IMR-90 (cell line): ENCODE results near the gene PCNX2. TPM values are rescaled to one million over a fixed set of nuclear protein-coding genes. Genes with fewer than 3 reads are reported as not detected.

Experiments
- ATAC-seq: fragments of 200-7000 bp; cut with Tn5 transposase; 2 replicates; pipeline ENCODE4 v1.9.1; 2020; ENCODE audit warnings: low read depth, mild to moderate bottlenecking, moderate library complexity
- BruUV-seq: library from RNA; stranded (reverse); fragments of 400-500 nt; replicated peaks from 2 replicates; lab custom pipeline; 2021; lab: Mats Ljungman, UMichigan
- CTCF ChIA-PET: fragments of 300-600 bp; formaldehyde crosslinking; extraction: SDS; loops from one replicate; lab custom pipeline; 2021; ENCODE audit warnings: antibody characterized with exemption; lab: Yijun Ruan, JAX
- POLR2A ChIA-PET: fragments of 300-600 bp; sonication (Branson Sonifier 250); formaldehyde crosslinking; loops from one replicate; lab custom pipeline; 2022; ENCODE audit warnings: antibody characterized with exemption; ENCODE audit not compliant: unreplicated experiment; lab: Charles Lee
- DNase-seq: peaks from one replicate; pipeline ENCODE4 v3.0.0; 2013
- H2AFZ ChIP-seq: replicated peaks from 2 replicates; pipeline ENCODE3; 2013; ENCODE audit warnings: low read length, mild to moderate bottlenecking; ENCODE audit not compliant: poor library complexity
- H2AK5ac ChIP-seq: 2 replicates; pipeline ENCODE4 v1.6.1; 2013; ENCODE audit warnings: low read depth, low read length, inconsistent platforms
- H2AK9ac ChIP-seq: replicated peaks from 2 replicates; pipeline ENCODE3; 2013; ENCODE audit warnings: mild to moderate bottlenecking, low read depth, low read length, moderate library complexity; ENCODE audit not compliant: poor library complexity
- H2BK120ac ChIP-seq: 2 replicates; pipeline ENCODE4 v1.6.1; 2013; ENCODE audit warnings: low read depth, low read length, inconsistent platforms
- H2BK15ac ChIP-seq: 3 replicates; pipeline ENCODE4 v1.6.1; 2013; ENCODE audit warnings: low read depth, low read length, inconsistent platforms
- H2BK20ac ChIP-seq: 2 replicates; pipeline ENCODE4 v1.6.1; 2013; ENCODE audit warnings: low read depth, mild to moderate bottlenecking, inconsistent platforms, low read length, moderate library complexity
- H2BK5ac ChIP-seq: 2 replicates; pipeline ENCODE4 v1.6.1; 2013; ENCODE audit warnings: mild to moderate bottlenecking, low read depth, low read length, inconsistent platforms; ENCODE audit not compliant: poor library complexity, severe bottlenecking
- H3K14ac ChIP-seq: replicated peaks from 2 replicates; pipeline ENCODE4 v1.6.1; 2013; ENCODE audit warnings: low read depth, low read length, inconsistent platforms
- H3K18ac ChIP-seq: 2 replicates; pipeline ENCODE4 v1.6.1; 2013; ENCODE audit warnings: low read depth, low read length, control low read depth
- H3K23ac ChIP-seq: 2 replicates; pipeline ENCODE4 v1.6.1; 2013; ENCODE audit warnings: low read depth, low read length, inconsistent platforms
- H3K27ac ChIP-seq: 2 replicates; pipeline ENCODE4 v1.5.1; 2013; ENCODE audit warnings: mild to moderate bottlenecking, control low read depth, low read length; ENCODE audit not compliant: insufficient read depth
- H3K27me3 ChIP-seq: 2 replicates; pipeline ENCODE4 v1.6.1; 2013; ENCODE audit warnings: low read length; ENCODE audit not compliant: control insufficient read depth, insufficient read depth
- H3K36me3 ChIP-seq: 2 replicates; pipeline ENCODE4 v1.6.1; 2013; ENCODE audit warnings: low read length, mixed read lengths; ENCODE audit not compliant: control insufficient read depth, insufficient read depth
- H3K4ac ChIP-seq: 2 replicates; pipeline ENCODE4 v1.6.1; 2013; ENCODE audit warnings: low read depth, low read length, inconsistent platforms
- H3K4me1 ChIP-seq: 2 replicates; pipeline ENCODE4 v1.6.1; 2013; ENCODE audit warnings: low read length, mixed read lengths; ENCODE audit not compliant: control insufficient read depth, insufficient read depth
- H3K4me2 ChIP-seq: 2 replicates; pipeline ENCODE4 v1.6.1; 2013; ENCODE audit warnings: low read depth, mild to moderate bottlenecking, control low read depth, low read length, moderate library complexity
- H3K4me3 ChIP-seq: 2 replicates; pipeline ENCODE4 v1.5.1; 2013; ENCODE audit warnings: low read depth, mild to moderate bottlenecking, control low read depth, low read length, moderate library complexity; ENCODE audit not compliant: insufficient read depth
- H3K56ac ChIP-seq: 2 replicates; pipeline ENCODE4 v1.6.1; 2013; ENCODE audit warnings: low read length, inconsistent platforms; ENCODE audit not compliant: insufficient read depth; ENCODE audit errors: extremely low read depth
- H3K79me1 ChIP-seq, 2 experiments: 2 replicates each; pipeline ENCODE4 v1.6.1; 2013; ENCODE audit warnings: low read length in 2 of 2, inconsistent platforms in 1 of 2, low read depth in 1 of 2
- H3K9ac ChIP-seq: 2 replicates; pipeline ENCODE4 v1.6.1; 2013; ENCODE audit warnings: low read depth, low read length, control low read depth
- H3K9me1 ChIP-seq: 2 replicates; pipeline ENCODE4 v1.6.1; 2013; ENCODE audit warnings: low read length, inconsistent platforms; ENCODE audit not compliant: insufficient read depth
- H3K9me3 ChIP-seq: 2 replicates; pipeline ENCODE4 v1.6.1; 2013; ENCODE audit warnings: low read length; ENCODE audit not compliant: control insufficient read depth, insufficient read depth
- H4K20me1 ChIP-seq: 2 replicates; pipeline ENCODE4 v1.6.1; 2013; ENCODE audit warnings: low read length, inconsistent platforms; ENCODE audit not compliant: insufficient read depth
- H4K5ac ChIP-seq: 2 replicates; pipeline ENCODE4 v1.6.1; 2013; ENCODE audit warnings: mild to moderate bottlenecking, low read depth, low read length, control low read depth
- H4K8ac ChIP-seq, 2 experiments: 2 replicates each; pipeline ENCODE4 v1.6.1; 2013; ENCODE audit warnings: low read depth in 2 of 2, low read length in 2 of 2, control low read depth in 1 of 2, inconsistent platforms in 1 of 2
- H4K91ac ChIP-seq: 2 replicates; pipeline ENCODE4 v1.6.1; 2013; ENCODE audit warnings: low read depth, low read length, inconsistent platforms; ENCODE audit not compliant: insufficient read depth
- CHD1 ChIP-seq: IDR thresholded peaks from 2 replicates; pipeline ENCODE4 v1.6.1; 2012; ENCODE audit warnings: low read depth, low read length, improper control_type of control experiment
- FOS ChIP-seq: fragments of 150-350 bp; IDR thresholded peaks from 2 replicates; pipeline ENCODE4 v1.6.1; 2016; ENCODE audit warnings: low read depth, low read length
- MAFK ChIP-seq: IDR thresholded peaks from 2 replicates; pipeline ENCODE4 v1.6.1; 2012; ENCODE audit warnings: low read depth, low read length, improper control_type of control experiment
- MXI1 ChIP-seq: IDR thresholded peaks from 2 replicates; pipeline ENCODE4 v1.6.1; 2012; ENCODE audit warnings: low read depth, mild to moderate bottlenecking, low read length, moderate library complexity, borderline replicate concordance
- RCOR1 ChIP-seq: IDR thresholded peaks from 2 replicates; pipeline ENCODE4 v1.6.1; 2012; ENCODE audit warnings: mild to moderate bottlenecking, low read length, improper control_type of control experiment; ENCODE audit not compliant: insufficient replicate concordance
- WGBS, 2 experiments: methylation state at CpG; one replicate each; pipeline versions ENCODE4 v1.1.5 to v1.1.7; 2013; ENCODE audit warnings: missing lambda C conversion rate in 2 of 2; ENCODE audit not compliant: insufficient read length in 1 of 2; ENCODE audit errors: extremely low coverage in 2 of 2; 5-methylcytosine and 5-hydroxymethylcytosine counted together
- dilution Hi-C: fragments of 300-500 bp; cut with HindIII; formaldehyde crosslinking; loops from one replicate; pipeline ENCODE4 v1.14.3; 2018; ENCODE audit warnings: low sequenced_read_pairs; ENCODE audit not compliant: unreplicated experiment
- in situ Hi-C: fragments of 300-500 bp; cut with MboI; formaldehyde crosslinking; loops from 3 replicates; pipeline ENCODE4 v1.14.3; 2019; ENCODE audit warnings: low sequenced_read_pairs, inconsistent platforms, mixed read lengths
- intact Hi-C: fragments of 100-400 bp; cut with micrococcal nuclease; formaldehyde crosslinking; loops from 2 replicates; pipeline ENCODE4 v1.10.0; 2022
- polyA plus RNA-seq, 3 experiments: library from polyadenylated mRNA; depleted of rRNA; stranded (reverse); fragments of >200 nt; gene quantifications; 2 replicates each; pipeline ENCODE4 v1.2.3, GENCODE V29; 2012; ENCODE audit warnings: low replicate concordance in 1 of 3
- total RNA-seq: library from RNA; depleted of rRNA; stranded (reverse); fragments of >200 nt; gene quantifications from 2 replicates; pipeline ENCODE4 v1.2.3, GENCODE V29; 2012
- TF ChIP-seq, protein P1 (sequence below): fragments of 150-350 bp; IDR thresholded peaks from 2 replicates; pipeline ENCODE4 v1.6.1; 2017; ENCODE audit warnings: mild to moderate bottlenecking, antibody characterized with exemption, low read length, low read depth

PCNX2 gene
- total and polyA plus RNA-seq, 2 of the 4 experiments (the other 2 are of a cell fraction), result 15.9 to 22.6 TPM

DNA sequence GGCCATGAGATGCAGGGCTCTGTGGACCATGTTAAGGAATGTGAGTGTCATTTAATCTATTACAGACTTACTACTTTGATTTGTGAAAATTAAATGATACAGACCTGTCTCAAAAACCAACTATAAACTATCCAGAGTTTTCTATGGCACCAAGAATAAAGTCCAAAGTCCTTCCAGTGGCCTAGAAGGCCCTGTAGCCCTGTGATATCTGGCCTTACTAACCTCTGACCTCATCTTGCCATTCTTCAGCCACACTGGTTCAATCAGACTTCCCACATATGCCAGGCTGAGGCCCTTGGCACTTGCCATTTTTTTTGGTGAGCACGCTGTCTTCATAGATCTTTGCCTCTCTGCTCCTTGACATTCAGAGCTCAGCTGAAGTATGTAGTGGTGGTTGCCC lies 337.5 kb downstream of the PCNX2 start:
- POLR2A ChIA-PET, result no interaction called here
- Histone ChIP-seq H2AK5ac (no peak overlapping the region), H2AFZ (no peak overlapping the region), H2BK120ac (no peak overlapping the region), H3K9me1 (no peaks in the 10 kb centered on the region), H3K79me1 (peaks cover 6 to 18% of the 10 kb centered on the region in 2 experiments; a peak in 3 of 4 replicates), H3K18ac (no peak overlapping the region), H4K5ac (no peak overlapping the region), H2AK9ac (no peak overlapping the region), H2BK15ac (no peak overlapping the region), H3K9ac (no peak overlapping the region), H3K4me3 (no peak overlapping the region), H4K8ac (no peak overlapping the region), H3K14ac (no peak overlapping the region), H3K23ac (no peak overlapping the region), H3K4me2 (no peak overlapping the region), H2BK20ac (no peak overlapping the region), H3K56ac (no peak overlapping the region), H3K27me3 (no peaks in the 10 kb centered on the region), H3K9me3 (peaks cover 5% of the 10 kb centered on the region), H3K4me1 (peaks cover 6% of the 10 kb centered on the region), H3K27ac (no peak overlapping the region), H3K36me3 (peaks cover 11% of the 10 kb centered on the region; the same call in 1 of the 2 replicates), H3K4ac (no peak overlapping the region), H2BK5ac (no peak overlapping the region), H4K91ac (no peak overlapping the region), H4K20me1 (no peaks in the 10 kb centered on the region)
- CTCF ChIA-PET, result no interaction called here
- BruUV-seq, result no TSS peak
- DNase-seq (no peak), ATAC-seq (no peak)
- no CpG with 5 or more reads among the region's 1 CpG for WGBS, 2 experiments
- intact Hi-C loops (loop anchor here (10.0 kb wide), 2 partner anchors 287 to 483 kb away; no protein-coding TSS in a partner anchor), dilution Hi-C loops (no loop called here), in situ Hi-C loops (no loop called here)
- TF ChIP-seq FOS, result no peak
- TF ChIP-seq, protein P1, sequence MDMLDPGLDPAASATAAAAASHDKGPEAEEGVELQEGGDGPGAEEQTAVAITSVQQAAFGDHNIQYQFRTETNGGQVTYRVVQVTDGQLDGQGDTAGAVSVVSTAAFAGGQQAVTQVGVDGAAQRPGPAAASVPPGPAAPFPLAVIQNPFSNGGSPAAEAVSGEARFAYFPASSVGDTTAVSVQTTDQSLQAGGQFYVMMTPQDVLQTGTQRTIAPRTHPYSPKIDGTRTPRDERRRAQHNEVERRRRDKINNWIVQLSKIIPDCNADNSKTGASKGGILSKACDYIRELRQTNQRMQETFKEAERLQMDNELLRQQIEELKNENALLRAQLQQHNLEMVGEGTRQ, result no peak
- no peak for TF ChIP-seq CHD1
- no peak for TF ChIP-seq RCOR1
- TF ChIP-seq MXI1, result no peak
- no peak for TF ChIP-seq MAFK
